HepG2 (cell line): ENCODE results near the gene CTSZ. TPM values are rescaled to one million over a fixed set of nuclear protein-coding genes. Genes with fewer than 3 reads are reported as not detected.

Experiments used
- ETV6 ChIP-seq: sonication (generic); formaldehyde crosslinking; conservative IDR thresholded peaks from 2 replicates; pipeline ENCODE4 v1.4.0; 2020; ENCODE audit warnings: missing genetic modification reagents
- GFI1 ChIP-seq: sonication (generic); formaldehyde crosslinking; IDR thresholded peaks from 2 replicates; pipeline ENCODE4 v1.5.0; 2020; ENCODE audit warnings: missing genetic modification reagents, mild to moderate bottlenecking, borderline replicate concordance
- HOXA9 ChIP-seq: sonication (generic); formaldehyde crosslinking; IDR thresholded peaks from 2 replicates; pipeline ENCODE4 v1.8.1; 2022; ENCODE audit warnings: missing genetic modification reagents, mild to moderate bottlenecking, moderate library complexity, borderline replicate concordance
- KLF6 ChIP-seq: IDR thresholded peaks from 2 replicates; pipeline ENCODE4 v1.8.0; 2016; ENCODE audit warnings: missing biosample characterization, missing genetic modification reagents
- MTF2 ChIP-seq: sonication (generic); formaldehyde crosslinking; IDR thresholded peaks from 2 replicates; pipeline ENCODE4 v1.5.0; 2020; ENCODE audit warnings: missing genetic modification reagents, borderline replicate concordance
- NR2F6 ChIP-seq, 2 experiments: IDR thresholded peaks; 2 replicates each; pipeline ENCODE4 v1.6.1; 2016; ENCODE audit warnings: antibody characterized with exemption in 1 of 2, mild to moderate bottlenecking in 1 of 2
- PHF5A ChIP-seq: IDR thresholded peaks from one replicate; pipeline ENCODE4 v1.6.1; 2018; ENCODE audit warnings: low read depth, missing genetic modification reagents; ENCODE audit not compliant: unreplicated experiment
- PPARG ChIP-seq: conservative IDR thresholded peaks from 2 replicates; pipeline ENCODE4 v1.6.1; 2016; ENCODE audit warnings: missing biosample characterization, missing genetic modification reagents
- ZNF124 ChIP-seq: sonication (generic); formaldehyde crosslinking; IDR thresholded peaks from 2 replicates; pipeline ENCODE4 v1.4.0; 2020; ENCODE audit warnings: missing genetic modification reagents
- ZNF713 ChIP-seq: sonication (generic); formaldehyde crosslinking; IDR thresholded peaks from 2 replicates; pipeline ENCODE4 v1.4.0; 2020; ENCODE audit warnings: mild to moderate bottlenecking, missing genetic modification reagents
- ZSCAN29 ChIP-seq: sonication (generic); formaldehyde crosslinking; conservative IDR thresholded peaks from 2 replicates; pipeline ENCODE4 v1.4.0; 2020; ENCODE audit warnings: mild to moderate bottlenecking, missing genetic modification reagents
- polyA plus RNA-seq, 8 experiments: library from polyadenylated mRNA; depleted of rRNA in 3 of 8; stranded (reverse) in 7 of 8; unstranded in 1 of 8; fragments of >200 nt; fragmentation: Illumina TruSeq in 4 of 8; extraction: Trizol in 4 of 8; gene quantifications; 2 replicates each; pipeline versions ENCODE4 v1.2.1 to v1.2.3, GENCODE V29; 2011 to 2016; ENCODE audit warnings: low read depth in 4 of 8, missing spikeins in 1 of 8, mixed read lengths in 1 of 8; ENCODE audit not compliant: insufficient read depth in 1 of 8
- total RNA-seq, 5 experiments: library from RNA; depleted of rRNA; stranded (reverse); fragments of >200 nt; fragmentation: Illumina TruSeq; extraction: Trizol; gene quantifications; 2 replicates each; pipeline ENCODE4 v1.2.3, GENCODE V29; 2016; ENCODE audit warnings: low read depth in 1 of 5
- TF ChIP-seq, protein P1 (sequence below): sonication (generic); formaldehyde crosslinking; IDR thresholded peaks from 2 replicates; pipeline ENCODE4 v1.8.1; 2023; ENCODE audit warnings: mild to moderate bottlenecking, missing genetic modification reagents
- TF ChIP-seq, protein P2 (sequence below): sonication (generic); formaldehyde crosslinking; IDR thresholded peaks from 2 replicates; pipeline ENCODE4 v1.8.1; 2023; ENCODE audit warnings: mild to moderate bottlenecking, missing genetic modification reagents, borderline replicate concordance
- TF ChIP-seq, protein P3 (sequence below): sonication (generic); formaldehyde crosslinking; IDR thresholded peaks from 2 replicates; pipeline ENCODE4 v1.9.0; 2021; ENCODE audit warnings: missing genetic modification reagents, mild to moderate bottlenecking, borderline replicate concordance
- TF ChIP-seq, protein P4 (sequence below): sonication (generic); formaldehyde crosslinking; IDR thresholded peaks from 2 replicates; pipeline ENCODE4 v1.5.0; 2020; ENCODE audit warnings: mild to moderate bottlenecking, missing genetic modification reagents, moderate library complexity
- TF ChIP-seq, protein P5 (sequence below): sonication (generic); formaldehyde crosslinking; IDR thresholded peaks from 2 replicates; pipeline ENCODE4 v1.4.0; 2020; ENCODE audit warnings: missing genetic modification reagents, borderline replicate concordance
- TF ChIP-seq, protein P6 (sequence below): sonication (generic); formaldehyde crosslinking; IDR thresholded peaks from 2 replicates; pipeline ENCODE4 v1.4.0; 2020; ENCODE audit warnings: missing genetic modification reagents
- TF ChIP-seq, protein P7 (sequence below): sonication (generic); formaldehyde crosslinking; IDR thresholded peaks from 2 replicates; pipeline ENCODE4 v1.8.1; 2023; ENCODE audit warnings: mild to moderate bottlenecking, inconsistent platforms, moderate library complexity, missing genetic modification reagents, borderline replicate concordance

Gene CTSZ
- total and polyA plus RNA-seq, 2 of the 13 experiments (the other 11 are each of a cell fraction or from before 2014, with no cell fraction given): 0.33 TPM; not detected in 1

DNA sequence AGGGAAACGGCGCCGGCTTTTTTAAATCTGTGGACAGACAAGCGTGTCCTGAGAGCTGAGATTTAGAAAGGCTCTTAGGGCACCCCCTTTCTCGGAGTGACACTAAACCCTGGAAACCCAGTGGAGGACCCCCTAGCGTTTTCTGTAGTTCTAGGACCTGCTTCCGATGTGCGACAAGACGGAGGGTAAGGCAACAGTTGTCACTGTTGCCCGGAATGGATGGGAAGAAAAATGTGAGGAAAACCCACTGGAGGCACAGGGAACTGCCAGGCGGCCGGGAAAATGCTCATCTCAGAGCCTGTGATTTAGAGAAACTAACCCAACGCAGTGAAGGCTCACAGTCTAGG is 25.6 kb upstream of the CTSZ start (continued):
- TF ChIP-seq ZNF124 (0 out of 2 replicates have a peak, but pooled peaks have one; percentile 6), ETV6 (CRISPR knock-in tag) (no peak), MTF2 (0 out of 2 replicates have a peak, but pooled peaks have one; percentile 4), PPARG (CRISPR knock-in tag) (peak; percentile 6; the same call in 1 of the 2 replicates), HOXA9 (CRISPR knock-in tag) (no peak), GFI1 (peak; percentile 76; the same call in 1 of the 2 replicates), ZNF713 (CRISPR knock-in tag) (no peak), PHF5A (CRISPR knock-in tag) (no peak), NR2F6 (IDR thresholded peaks at IDR 0.05) (no peak), NR2F6 (CRISPR knock-in tag; IDR thresholded peaks at IDR 0.05) (no peak), ZSCAN29 (CRISPR knock-in tag) (0 out of 2 replicates have a peak, but pooled peaks have one; percentile 3), KLF6 (CRISPR knock-in tag) (no peak; the same call in 1 of the 2 replicates)
- TF ChIP-seq, protein P1, sequence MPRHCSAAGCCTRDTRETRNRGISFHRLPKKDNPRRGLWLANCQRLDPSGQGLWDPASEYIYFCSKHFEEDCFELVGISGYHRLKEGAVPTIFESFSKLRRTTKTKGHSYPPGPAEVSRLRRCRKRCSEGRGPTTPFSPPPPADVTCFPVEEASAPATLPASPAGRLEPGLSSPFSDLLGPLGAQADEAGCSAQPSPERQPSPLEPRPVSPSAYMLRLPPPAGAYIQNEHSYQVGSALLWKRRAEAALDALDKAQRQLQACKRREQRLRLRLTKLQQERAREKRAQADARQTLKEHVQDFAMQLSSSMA (CRISPR knock-in tag): peak; percentile 6; the same call in 1 of the 2 replicates
- TF ChIP-seq, protein P2, sequence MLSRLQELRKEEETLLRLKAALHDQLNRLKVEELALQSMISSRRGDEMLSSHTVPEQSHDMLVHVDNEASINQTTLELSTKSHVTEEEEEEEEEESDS (CRISPR knock-in tag): 0 out of 2 replicates have a peak, but pooled peaks have one; percentile 2
- TF ChIP-seq, protein P3, sequence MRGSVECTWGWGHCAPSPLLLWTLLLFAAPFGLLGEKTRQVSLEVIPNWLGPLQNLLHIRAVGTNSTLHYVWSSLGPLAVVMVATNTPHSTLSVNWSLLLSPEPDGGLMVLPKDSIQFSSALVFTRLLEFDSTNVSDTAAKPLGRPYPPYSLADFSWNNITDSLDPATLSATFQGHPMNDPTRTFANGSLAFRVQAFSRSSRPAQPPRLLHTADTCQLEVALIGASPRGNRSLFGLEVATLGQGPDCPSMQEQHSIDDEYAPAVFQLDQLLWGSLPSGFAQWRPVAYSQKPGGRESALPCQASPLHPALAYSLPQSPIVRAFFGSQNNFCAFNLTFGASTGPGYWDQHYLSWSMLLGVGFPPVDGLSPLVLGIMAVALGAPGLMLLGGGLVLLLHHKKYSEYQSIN (CRISPR knock-in tag): no peak
- TF ChIP-seq, protein P4, sequence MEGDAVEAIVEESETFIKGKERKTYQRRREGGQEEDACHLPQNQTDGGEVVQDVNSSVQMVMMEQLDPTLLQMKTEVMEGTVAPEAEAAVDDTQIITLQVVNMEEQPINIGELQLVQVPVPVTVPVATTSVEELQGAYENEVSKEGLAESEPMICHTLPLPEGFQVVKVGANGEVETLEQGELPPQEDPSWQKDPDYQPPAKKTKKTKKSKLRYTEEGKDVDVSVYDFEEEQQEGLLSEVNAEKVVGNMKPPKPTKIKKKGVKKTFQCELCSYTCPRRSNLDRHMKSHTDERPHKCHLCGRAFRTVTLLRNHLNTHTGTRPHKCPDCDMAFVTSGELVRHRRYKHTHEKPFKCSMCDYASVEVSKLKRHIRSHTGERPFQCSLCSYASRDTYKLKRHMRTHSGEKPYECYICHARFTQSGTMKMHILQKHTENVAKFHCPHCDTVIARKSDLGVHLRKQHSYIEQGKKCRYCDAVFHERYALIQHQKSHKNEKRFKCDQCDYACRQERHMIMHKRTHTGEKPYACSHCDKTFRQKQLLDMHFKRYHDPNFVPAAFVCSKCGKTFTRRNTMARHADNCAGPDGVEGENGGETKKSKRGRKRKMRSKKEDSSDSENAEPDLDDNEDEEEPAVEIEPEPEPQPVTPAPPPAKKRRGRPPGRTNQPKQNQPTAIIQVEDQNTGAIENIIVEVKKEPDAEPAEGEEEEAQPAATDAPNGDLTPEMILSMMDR (CRISPR knock-in tag): peak; percentile 18
- TF ChIP-seq, protein P5, sequence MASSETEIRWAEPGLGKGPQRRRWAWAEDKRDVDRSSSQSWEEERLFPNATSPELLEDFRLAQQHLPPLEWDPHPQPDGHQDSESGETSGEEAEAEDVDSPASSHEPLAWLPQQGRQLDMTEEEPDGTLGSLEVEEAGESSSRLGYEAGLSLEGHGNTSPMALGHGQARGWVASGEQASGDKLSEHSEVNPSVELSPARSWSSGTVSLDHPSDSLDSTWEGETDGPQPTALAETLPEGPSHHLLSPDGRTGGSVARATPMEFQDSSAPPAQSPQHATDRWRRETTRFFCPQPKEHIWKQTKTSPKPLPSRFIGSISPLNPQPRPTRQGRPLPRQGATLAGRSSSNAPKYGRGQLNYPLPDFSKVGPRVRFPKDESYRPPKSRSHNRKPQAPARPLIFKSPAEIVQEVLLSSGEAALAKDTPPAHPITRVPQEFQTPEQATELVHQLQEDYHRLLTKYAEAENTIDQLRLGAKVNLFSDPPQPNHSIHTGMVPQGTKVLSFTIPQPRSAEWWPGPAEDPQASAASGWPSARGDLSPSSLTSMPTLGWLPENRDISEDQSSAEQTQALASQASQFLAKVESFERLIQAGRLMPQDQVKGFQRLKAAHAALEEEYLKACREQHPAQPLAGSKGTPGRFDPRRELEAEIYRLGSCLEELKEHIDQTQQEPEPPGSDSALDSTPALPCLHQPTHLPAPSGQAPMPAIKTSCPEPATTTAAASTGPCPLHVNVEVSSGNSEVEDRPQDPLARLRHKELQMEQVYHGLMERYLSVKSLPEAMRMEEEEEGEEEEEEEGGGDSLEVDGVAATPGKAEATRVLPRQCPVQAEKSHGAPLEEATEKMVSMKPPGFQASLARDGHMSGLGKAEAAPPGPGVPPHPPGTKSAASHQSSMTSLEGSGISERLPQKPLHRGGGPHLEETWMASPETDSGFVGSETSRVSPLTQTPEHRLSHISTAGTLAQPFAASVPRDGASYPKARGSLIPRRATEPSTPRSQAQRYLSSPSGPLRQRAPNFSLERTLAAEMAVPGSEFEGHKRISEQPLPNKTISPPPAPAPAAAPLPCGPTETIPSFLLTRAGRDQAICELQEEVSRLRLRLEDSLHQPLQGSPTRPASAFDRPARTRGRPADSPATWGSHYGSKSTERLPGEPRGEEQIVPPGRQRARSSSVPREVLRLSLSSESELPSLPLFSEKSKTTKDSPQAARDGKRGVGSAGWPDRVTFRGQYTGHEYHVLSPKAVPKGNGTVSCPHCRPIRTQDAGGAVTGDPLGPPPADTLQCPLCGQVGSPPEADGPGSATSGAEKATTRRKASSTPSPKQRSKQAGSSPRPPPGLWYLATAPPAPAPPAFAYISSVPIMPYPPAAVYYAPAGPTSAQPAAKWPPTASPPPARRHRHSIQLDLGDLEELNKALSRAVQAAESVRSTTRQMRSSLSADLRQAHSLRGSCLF (CRISPR knock-in tag): no peak
- TF ChIP-seq, protein P6, sequence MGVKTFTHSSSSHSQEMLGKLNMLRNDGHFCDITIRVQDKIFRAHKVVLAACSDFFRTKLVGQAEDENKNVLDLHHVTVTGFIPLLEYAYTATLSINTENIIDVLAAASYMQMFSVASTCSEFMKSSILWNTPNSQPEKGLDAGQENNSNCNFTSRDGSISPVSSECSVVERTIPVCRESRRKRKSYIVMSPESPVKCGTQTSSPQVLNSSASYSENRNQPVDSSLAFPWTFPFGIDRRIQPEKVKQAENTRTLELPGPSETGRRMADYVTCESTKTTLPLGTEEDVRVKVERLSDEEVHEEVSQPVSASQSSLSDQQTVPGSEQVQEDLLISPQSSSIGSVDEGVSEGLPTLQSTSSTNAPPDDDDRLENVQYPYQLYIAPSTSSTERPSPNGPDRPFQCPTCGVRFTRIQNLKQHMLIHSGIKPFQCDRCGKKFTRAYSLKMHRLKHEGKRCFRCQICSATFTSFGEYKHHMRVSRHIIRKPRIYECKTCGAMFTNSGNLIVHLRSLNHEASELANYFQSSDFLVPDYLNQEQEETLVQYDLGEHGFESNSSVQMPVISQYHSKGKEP (CRISPR knock-in tag): no peak
- TF ChIP-seq, protein P7, sequence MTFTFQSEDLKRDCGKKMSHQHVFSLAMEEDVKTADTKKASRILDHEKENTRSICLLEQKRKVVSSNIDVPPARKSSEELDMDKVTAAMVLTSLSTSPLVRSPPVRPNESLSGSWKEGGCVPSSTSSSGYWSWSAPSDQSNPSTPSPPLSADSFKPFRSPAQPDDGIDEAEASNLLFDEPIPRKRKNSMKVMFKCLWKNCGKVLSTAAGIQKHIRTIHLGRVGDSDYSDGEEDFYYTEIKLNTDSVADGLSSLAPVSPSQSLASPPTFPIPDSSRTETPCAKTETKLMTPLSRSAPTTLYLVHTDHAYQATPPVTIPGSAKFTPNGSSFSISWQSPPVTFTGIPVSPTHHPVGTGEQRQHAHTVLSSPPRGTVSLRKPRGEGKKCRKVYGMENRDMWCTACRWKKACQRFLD (CRISPR knock-in tag): no peak
